SU-DHL-6 (cell line): ENCODE results near the gene JAK1.
"Not testable (repeated sequence)": the region's sequence is repeated elsewhere in the genome, so short reads cannot be mapped to it uniquely, and the experiment has no call there.

Experiments
- H2AFZ ChIP-seq: fragments of 200-600 bp; sonication (generic); 2 replicates; pipeline ENCODE4 v1.6.1; 2014; ENCODE audit warnings: low read depth, mild to moderate bottlenecking, moderate library complexity, mixed read lengths, antibody characterized with exemption, low read length; ENCODE audit not compliant: severe bottlenecking
- H3F3A ChIP-seq: fragments of 200-600 bp; shearing (Covaris generic); 2 replicates; pipeline ENCODE4 v1.6.0; 2016; ENCODE audit warnings: antibody characterized with exemption, mild to moderate bottlenecking; ENCODE audit not compliant: insufficient read depth
- H3K27ac ChIP-seq: fragments of 200-600 bp; sonication (generic); 2 replicates; pipeline ENCODE4 v1.5.1; 2016; ENCODE audit warnings: low read depth, mild to moderate bottlenecking, low read length, moderate library complexity, mixed read lengths
- H3K27me3 ChIP-seq: fragments of 200-600 bp; sonication (generic), shearing (Covaris generic); 2 replicates; pipeline ENCODE4 v1.6.0; 2014; ENCODE audit warnings: mild to moderate bottlenecking, low read length
- H3K36me3 ChIP-seq: fragments of 200-600 bp; sonication (generic); 2 replicates; pipeline ENCODE4 v1.6.1; 2014; ENCODE audit warnings: mild to moderate bottlenecking, low read length, mixed read lengths
- H3K4me2 ChIP-seq: fragments of 300-600, 200-600 bp; shearing (Covaris generic), sonication (generic); 2 replicates; pipeline ENCODE4 v1.6.0; 2014; ENCODE audit warnings: low read length, low read depth, mild to moderate bottlenecking; ENCODE audit not compliant: poor library complexity, severe bottlenecking
- H3K4me3 ChIP-seq: fragments of 200-600 bp; sonication (generic); 2 replicates; pipeline ENCODE4 v1.5.1; 2014; ENCODE audit warnings: antibody characterized with exemption, low read length, mild to moderate bottlenecking, mixed read lengths; ENCODE audit not compliant: insufficient read depth, poor library complexity, severe bottlenecking
- H3K79me2 ChIP-seq: fragments of 200-600 bp; sonication (generic); 2 replicates; pipeline ENCODE4 v1.6.1; 2014; ENCODE audit warnings: mild to moderate bottlenecking, low read length, moderate library complexity; ENCODE audit not compliant: insufficient read depth
- H3K9ac ChIP-seq: fragments of 200-600 bp; sonication (generic); 2 replicates; pipeline ENCODE4 v1.7.0; 2014; ENCODE audit warnings: mild to moderate bottlenecking, low read length
- H3K9me2 ChIP-seq: fragments of 200-600 bp; sonication (generic); replicated peaks from 2 replicates; pipeline ENCODE4 v1.6.1; 2014; ENCODE audit warnings: low read length; ENCODE audit not compliant: insufficient read depth
- H3K9me3 ChIP-seq: fragments of 200-600 bp; sonication (generic); 2 replicates; pipeline ENCODE4 v1.6.1; 2014; ENCODE audit warnings: low read length, mixed read lengths; ENCODE audit not compliant: insufficient read depth
- H4K20me1 ChIP-seq: fragments of 200-600 bp; sonication (generic); 2 replicates; pipeline ENCODE4 v1.6.1; 2014; ENCODE audit warnings: low read depth, mild to moderate bottlenecking, antibody characterized with exemption, low read length, moderate library complexity, mixed read lengths
- CTCF ChIP-seq: fragments of 200-600 bp; sonication (generic); IDR thresholded peaks from one replicate; pipeline ENCODE4 v1.5.1; 2017; ENCODE audit warnings: antibody characterized with exemption, mild to moderate bottlenecking, low read length, moderate library complexity; ENCODE audit not compliant: insufficient read depth, poor library complexity, severe bottlenecking
- EZH2phosphoT487 ChIP-seq: fragments of 200-600 bp; sonication (generic), shearing (Covaris generic); conservative IDR thresholded peaks from 2 replicates; pipeline ENCODE4 v1.6.1; 2018; ENCODE audit warnings: mild to moderate bottlenecking, antibody characterized with exemption, low read length, moderate library complexity, mixed read lengths

JAK1 gene

GRCh38 chr1:64823691-64824476 lies 142.5 kb downstream of the JAK1 start:
- no peaks in the 10 kb centered on the region for H3K9me3 ChIP-seq
- no peak overlapping the region for H3K4me3 ChIP-seq
- no peak overlapping the region for H2AFZ ChIP-seq
- no peaks in the 10 kb centered on the region for H3K27me3 ChIP-seq
- TF ChIP-seq CTCF (peak; percentile 62), EZH2phosphoT487 (no peak)
- H3K27ac ChIP-seq = no peak overlapping the region
- H4K20me1 ChIP-seq = no peaks in the 10 kb centered on the region
- no peak overlapping the region for H3K9ac ChIP-seq
- H3F3A ChIP-seq = no peaks in the 10 kb centered on the region
- H3K79me2 ChIP-seq = no peaks in the 10 kb centered on the region
- no peaks in the 10 kb centered on the region for H3K36me3 ChIP-seq
- H3K9me2 ChIP-seq = no peaks in the 10 kb centered on the region
- H3K4me2 ChIP-seq = no peak overlapping the region

GRCh38 chr1:64822621-64823020 lies 143.7 kb downstream of the JAK1 start:
- H3K9me3 ChIP-seq = no peaks in the 10 kb centered on the region
- no peak overlapping the region for H3K9ac ChIP-seq
- no peak for TF ChIP-seq EZH2phosphoT487
- no peak for TF ChIP-seq CTCF
- no peaks in the 10 kb centered on the region for H3K36me3 ChIP-seq
- no peak overlapping the region for H3K4me2 ChIP-seq
- H4K20me1 ChIP-seq = no peaks in the 10 kb centered on the region
- H3K4me3 ChIP-seq = no peak overlapping the region
- no peaks in the 10 kb centered on the region for H3K79me2 ChIP-seq
- no peak overlapping the region for H3K27ac ChIP-seq
- no peaks in the 10 kb centered on the region for H3F3A ChIP-seq
- H3K27me3 ChIP-seq = no peaks in the 10 kb centered on the region
- no peak overlapping the region for H2AFZ ChIP-seq
- H3K9me2 ChIP-seq = no peaks in the 10 kb centered on the region

- not testable (repeated sequence) for H3K4me2 ChIP-seq, H3F3A ChIP-seq, H3K79me2 ChIP-seq, H4K20me1 ChIP-seq, H3K4me3 ChIP-seq, H3K27ac ChIP-seq, H3K36me3 ChIP-seq, H3K9me3 ChIP-seq, H3K27me3 ChIP-seq, H3K9ac ChIP-seq, H2AFZ ChIP-seq, H3K9me2 ChIP-seq
These were observed 145.8 kb downstream of the JAK1 start for GRCh38 chr1:64820572-64820971.

GRCh38 chr1:64817364-64817763 lies 149.0 kb downstream of the JAK1 start:
- not testable (repeated sequence) for H2AFZ ChIP-seq, H3K9ac ChIP-seq, H3K4me3 ChIP-seq, H3K27ac ChIP-seq, H3K9me3 ChIP-seq, H3K9me2 ChIP-seq, H3K36me3 ChIP-seq, H4K20me1 ChIP-seq, H3K27me3 ChIP-seq, H3F3A ChIP-seq, H3K4me2 ChIP-seq, H3K79me2 ChIP-seq
